Measurements from ENCODE around the gene NUP214. TPM values are rescaled to one million over a fixed set of nuclear protein-coding genes. Genes with fewer than 3 reads are reported as not detected.

The NUP214 gene
- total and polyA plus RNA-seq, 2 of the 4 experiments (the other 2 are of a cell fraction), result 7.9 to 13.4 TPM

- Histone ChIP-seq H3K9ac (ENCODE audit: low read depth, low read length) (no peak overlapping the region), H4K91ac (ENCODE audit: insufficient read depth, low read depth, low read length) (no peak overlapping the region), H3K4me2 (ENCODE audit: low read depth, low read length) (no peak overlapping the region), H4K5ac (ENCODE audit: low read depth, low read length) (no peak overlapping the region), H3K4me3 (ENCODE audit: insufficient read depth, low read depth, low read length) (no peak overlapping the region), H2BK5ac (ENCODE audit: low read depth, low read length, poor library complexity, severe bottlenecking) (no peak overlapping the region), H3K79me1 (ENCODE audit: low read depth in 1 of 2, low read length in 2 of 2) (no peaks in the 10 kb centered on the region), H3K27me3 (ENCODE audit: control insufficient read depth, insufficient read depth, low read length) (peaks cover 29% of the 10 kb centered on the region), H2AK5ac (ENCODE audit: low read depth, low read length) (no peak overlapping the region), H3K4ac (ENCODE audit: low read depth, low read length) (no peak overlapping the region), H3K14ac (replicated peaks; ENCODE audit: low read depth, low read length) (no peak overlapping the region), H3K9me1 (ENCODE audit: insufficient read depth, low read length) (no peaks in the 10 kb centered on the region), H3K36me3 (ENCODE audit: control insufficient read depth, insufficient read depth, low read length) (no peaks in the 10 kb centered on the region), H2AFZ (replicated peaks; ENCODE audit: low read length, poor library complexity) (no peak overlapping the region), H2BK15ac (ENCODE audit: low read depth, low read length) (no peak overlapping the region), H3K9me3 (ENCODE audit: control insufficient read depth, insufficient read depth, low read length) (no peaks in the 10 kb centered on the region), H3K27ac (ENCODE audit: insufficient read depth, low read length) (no peak overlapping the region), H3K23ac (ENCODE audit: low read depth, low read length) (no peak overlapping the region), H2BK20ac (ENCODE audit: low read depth, low read length) (no peak overlapping the region), H3K4me1 (ENCODE audit: control insufficient read depth, insufficient read depth, low read length) (no peaks in the 10 kb centered on the region), H3K56ac (ENCODE audit: extremely low read depth, insufficient read depth, low read length) (no peak overlapping the region), H2BK120ac (ENCODE audit: low read depth, low read length) (no peak overlapping the region), H3K18ac (ENCODE audit: low read depth, low read length) (no peak overlapping the region), H4K20me1 (ENCODE audit: insufficient read depth, low read length) (no peaks in the 10 kb centered on the region), H4K8ac (ENCODE audit: low read depth in 2 of 2, low read length in 2 of 2) (no peak overlapping the region), H2AK9ac (replicated peaks; ENCODE audit: low read depth, low read length, poor library complexity) (no peak overlapping the region)
- intact Hi-C loops (cut with micrococcal nuclease), result no loop called here
- POLR2A ChIA-PET (ENCODE audit: unreplicated experiment), result no interaction called here
- BruUV-seq (replicated peaks), result no TSS peak
- in situ Hi-C loops (cut with MboI; ENCODE audit: low sequenced_read_pairs), result no loop called here
- DNase-seq (no peak), ATAC-seq (ENCODE audit: low read depth) (no peak)
- dilution Hi-C loops (cut with HindIII; ENCODE audit: low sequenced_read_pairs, unreplicated experiment), result no loop called here
- TF ChIP-seq CEBPB (IDR thresholded peaks at IDR 0.05; ENCODE audit: low read depth, low read length) (no peak), USF2 (IDR thresholded peaks at IDR 0.05; ENCODE audit: low read depth, low read length) (no peak)
- WGBS, 2 experiments (ENCODE audit: extremely low coverage in 2 of 2, insufficient read length in 1 of 2), result no CpG with 5 or more reads among the region's 3 CpGs
- CTCF ChIA-PET, result no interaction called here
Observed at GRCh38 chr9:131272212-131272611, 146.8 kb downstream of the NUP214 start.
